AG09319 (cell line): ENCODE results near the gene CDH4.
A peak's percentile ranks its signal among the peaks of the same experiment; 100 is the strongest.

ENCODE experiments used
- DNase-seq: peaks from one replicate; pipeline ENCODE4 v3.0.0-alpha.2; 2010; ENCODE audit warnings: low read depth; ENCODE audit errors: extremely low read depth
- TF ChIP-seq, protein P1 (sequence below): IDR thresholded peaks from 2 replicates; pipeline ENCODE4 v1.5.1; 2011; ENCODE audit warnings: low read depth, mild to moderate bottlenecking, inconsistent platforms, low read length, moderate library complexity

CDH4 gene

GRCh38 chr20:61873651-61874420, 621.8 kb downstream of the CDH4 start:
- no peak for DNase-seq
- TF ChIP-seq, protein P1, sequence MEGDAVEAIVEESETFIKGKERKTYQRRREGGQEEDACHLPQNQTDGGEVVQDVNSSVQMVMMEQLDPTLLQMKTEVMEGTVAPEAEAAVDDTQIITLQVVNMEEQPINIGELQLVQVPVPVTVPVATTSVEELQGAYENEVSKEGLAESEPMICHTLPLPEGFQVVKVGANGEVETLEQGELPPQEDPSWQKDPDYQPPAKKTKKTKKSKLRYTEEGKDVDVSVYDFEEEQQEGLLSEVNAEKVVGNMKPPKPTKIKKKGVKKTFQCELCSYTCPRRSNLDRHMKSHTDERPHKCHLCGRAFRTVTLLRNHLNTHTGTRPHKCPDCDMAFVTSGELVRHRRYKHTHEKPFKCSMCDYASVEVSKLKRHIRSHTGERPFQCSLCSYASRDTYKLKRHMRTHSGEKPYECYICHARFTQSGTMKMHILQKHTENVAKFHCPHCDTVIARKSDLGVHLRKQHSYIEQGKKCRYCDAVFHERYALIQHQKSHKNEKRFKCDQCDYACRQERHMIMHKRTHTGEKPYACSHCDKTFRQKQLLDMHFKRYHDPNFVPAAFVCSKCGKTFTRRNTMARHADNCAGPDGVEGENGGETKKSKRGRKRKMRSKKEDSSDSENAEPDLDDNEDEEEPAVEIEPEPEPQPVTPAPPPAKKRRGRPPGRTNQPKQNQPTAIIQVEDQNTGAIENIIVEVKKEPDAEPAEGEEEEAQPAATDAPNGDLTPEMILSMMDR, result no peak

GRCh38 chr20:61874421-61875068, 622.5 kb downstream of the CDH4 start:
- TF ChIP-seq, protein P1, result peak; percentile 8
- no peak for DNase-seq

DNA sequence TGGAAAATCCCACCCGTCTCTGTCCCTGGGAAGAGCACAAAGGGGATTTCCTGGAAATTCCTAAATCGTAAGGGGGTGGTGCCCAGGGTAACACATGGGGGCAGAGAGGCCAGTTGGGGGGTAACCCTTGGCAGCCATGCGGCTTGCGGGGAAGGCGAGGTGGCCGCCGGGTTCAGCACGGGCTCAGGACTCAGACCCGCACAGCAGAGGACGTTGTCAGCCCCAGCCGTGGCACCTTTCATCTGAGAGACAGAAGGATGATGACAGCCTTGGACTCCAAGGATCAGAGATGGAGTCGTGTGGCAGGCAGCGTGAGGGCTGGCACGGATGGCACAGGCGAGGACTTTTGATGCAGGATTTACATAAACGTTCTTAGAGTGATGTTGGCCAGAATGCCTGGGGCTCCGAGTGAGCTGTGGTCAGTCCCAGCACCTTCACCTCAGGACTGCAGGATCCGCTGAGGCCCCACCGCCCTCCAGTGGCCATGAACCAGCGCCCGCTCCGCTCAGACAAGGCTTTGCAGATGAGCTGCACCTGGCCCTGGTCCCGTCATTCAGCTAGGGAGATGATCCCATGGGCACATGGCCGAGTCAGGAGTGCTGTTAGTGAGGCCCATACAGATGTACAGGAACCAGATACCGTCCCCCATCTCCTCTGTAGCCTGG, 623.3 kb downstream of the CDH4 start:
- DNase-seq, result no peak

GRCh38 chr20:61875996-61876395, 623.9 kb downstream of the CDH4 start:
- no peak for DNase-seq
- TF ChIP-seq, protein P1, result no peak

More for the DNA sequence above, 623.3 kb downstream of the CDH4 start:
- TF ChIP-seq, protein P1, result no peak

- TF ChIP-seq, protein P1, result no peak
Observed at GRCh38 chr20:61876952-61877728, 625.1 kb downstream of the CDH4 start.

DNA sequence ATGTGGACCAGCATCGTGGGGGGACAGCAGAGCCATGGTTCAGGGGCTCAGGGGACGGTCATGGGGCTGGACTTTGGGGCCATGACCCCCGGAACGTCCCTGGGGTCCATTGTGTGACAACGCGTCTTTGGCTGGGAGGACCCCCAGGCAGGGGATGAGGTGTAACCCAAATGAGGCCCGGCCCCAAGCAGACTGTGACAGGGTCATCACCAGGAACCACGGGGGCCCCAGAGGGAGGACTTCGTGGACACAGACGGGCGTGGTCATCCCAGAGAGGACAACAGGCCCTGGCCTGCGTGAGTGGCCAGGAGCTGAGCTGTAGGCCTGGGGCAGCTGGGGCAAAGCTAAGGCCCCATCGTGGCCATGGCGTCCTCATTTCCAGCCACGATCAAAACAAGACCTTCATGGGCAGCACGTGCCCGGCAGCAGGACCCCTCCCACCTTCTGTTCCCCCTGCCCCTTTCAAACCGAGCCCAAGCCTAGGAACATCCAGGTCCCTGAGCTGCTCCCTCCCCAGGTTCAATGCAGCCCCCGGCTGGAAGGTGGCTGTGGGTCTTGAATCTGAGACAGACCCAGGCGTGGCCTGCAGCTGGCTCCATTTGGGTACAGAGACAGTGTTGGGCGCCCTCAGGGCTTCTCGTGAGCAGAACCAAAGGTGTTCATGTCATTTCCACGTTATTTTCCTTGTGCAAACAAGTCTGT, 625.9 kb downstream of the CDH4 start:
- DNase-seq, result no peak
- TF ChIP-seq, protein P1, result no peak

More at GRCh38 chr20:61876952-61877728, 625.1 kb downstream of the CDH4 start:
- no peak for DNase-seq
